Omental fat pad (tissue), 4 donors: ENCODE measurements around the gene CNOT2. TPM values are rescaled to one million over a fixed set of nuclear protein-coding genes. Genes with fewer than 3 reads are reported as not detected.

Experiments
- ATAC-seq: fragments of 150-250 bp; one replicate; pipeline ENCODE4 v1.9.1; 2016; ENCODE audit warnings: mild to moderate bottlenecking, moderate library complexity; ENCODE audit not compliant: low FRiP score
- DNase-seq: peaks from one replicate; pipeline ENCODE4 v3.0.0-alpha.2; 2019; ENCODE audit warnings: low spot score
- total RNA-seq, 4 donors: library from RNA; depleted of rRNA; stranded (reverse); fragments of >200 nt; gene quantifications; one replicate each; pipeline ENCODE4 v1.1.0, GENCODE V29; 2016
- TF ChIP-seq, protein P1 (sequence below), 3 donors: fragments of 450-650 bp; IDR thresholded peaks; one replicate each; pipeline ENCODE4 v1.5.1; 2016 to 2017; ENCODE audit warnings: antibody characterized with exemption in 3 of 3, mild to moderate bottlenecking in 3 of 3, moderate library complexity in 2 of 3

CNOT2 gene
- total RNA-seq, 4 donors from 2014 or later = 122 to 155 (median 144) TPM

GRCh38 chr12:70393787-70394499, 150.7 kb downstream of the CNOT2 start:
- ATAC-seq = peak; percentile 51
- TF ChIP-seq, protein P1, sequence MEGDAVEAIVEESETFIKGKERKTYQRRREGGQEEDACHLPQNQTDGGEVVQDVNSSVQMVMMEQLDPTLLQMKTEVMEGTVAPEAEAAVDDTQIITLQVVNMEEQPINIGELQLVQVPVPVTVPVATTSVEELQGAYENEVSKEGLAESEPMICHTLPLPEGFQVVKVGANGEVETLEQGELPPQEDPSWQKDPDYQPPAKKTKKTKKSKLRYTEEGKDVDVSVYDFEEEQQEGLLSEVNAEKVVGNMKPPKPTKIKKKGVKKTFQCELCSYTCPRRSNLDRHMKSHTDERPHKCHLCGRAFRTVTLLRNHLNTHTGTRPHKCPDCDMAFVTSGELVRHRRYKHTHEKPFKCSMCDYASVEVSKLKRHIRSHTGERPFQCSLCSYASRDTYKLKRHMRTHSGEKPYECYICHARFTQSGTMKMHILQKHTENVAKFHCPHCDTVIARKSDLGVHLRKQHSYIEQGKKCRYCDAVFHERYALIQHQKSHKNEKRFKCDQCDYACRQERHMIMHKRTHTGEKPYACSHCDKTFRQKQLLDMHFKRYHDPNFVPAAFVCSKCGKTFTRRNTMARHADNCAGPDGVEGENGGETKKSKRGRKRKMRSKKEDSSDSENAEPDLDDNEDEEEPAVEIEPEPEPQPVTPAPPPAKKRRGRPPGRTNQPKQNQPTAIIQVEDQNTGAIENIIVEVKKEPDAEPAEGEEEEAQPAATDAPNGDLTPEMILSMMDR (IDR thresholded peaks at IDR 0.05) = no peak
- no peak for DNase-seq

- TF ChIP-seq, protein P1 (IDR thresholded peaks at IDR 0.05) = no peak
- DNase-seq = no peak
- ATAC-seq = no peak
Observed at GRCh38 chr12:70398002-70398401, 154.8 kb downstream of the CNOT2 start.

DNA sequence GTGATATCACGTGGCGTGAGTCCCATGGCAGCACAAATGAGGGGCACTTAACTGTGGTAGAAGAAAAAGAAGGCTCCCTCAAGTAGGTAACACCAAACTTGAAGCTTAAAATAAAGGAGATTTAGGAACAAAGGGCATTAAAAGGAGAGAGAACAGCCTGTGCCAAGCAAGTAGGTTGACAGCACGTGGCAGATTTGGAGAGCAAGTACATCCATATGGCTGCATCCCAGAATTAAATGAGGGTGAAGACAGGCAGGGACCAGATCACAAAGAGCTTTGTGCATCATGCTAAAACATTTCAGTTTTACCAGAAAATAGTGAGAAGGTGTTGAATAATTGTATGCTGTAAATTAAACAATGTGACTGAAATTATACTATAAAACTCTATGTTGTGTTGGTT, 155.6 kb downstream of the CNOT2 start:
- TF ChIP-seq, protein P1 (IDR thresholded peaks at IDR 0.05) = no peak
- DNase-seq (no peak), ATAC-seq (no peak)

DNA sequence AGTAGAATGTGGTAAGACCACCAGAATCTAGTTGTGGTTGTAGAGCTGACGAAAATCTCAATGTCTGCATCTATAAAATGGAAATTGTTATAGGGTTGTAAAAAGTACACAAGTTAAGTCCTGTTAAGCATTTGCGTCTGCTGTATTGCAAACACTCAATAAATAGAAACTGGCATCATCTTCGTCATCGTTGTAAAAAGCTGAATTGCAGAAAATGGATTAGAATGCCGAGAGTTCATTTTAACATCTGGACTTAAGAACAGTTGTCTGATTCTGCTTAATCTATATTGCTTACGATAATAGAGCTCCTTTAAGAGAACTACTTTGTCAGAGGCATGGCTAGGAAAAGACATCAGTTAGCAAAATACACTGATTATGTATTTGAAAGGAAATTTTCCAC, 156.1 kb downstream of the CNOT2 start:
- TF ChIP-seq, protein P1 (IDR thresholded peaks at IDR 0.05) = no peak
- DNase-seq (no peak), ATAC-seq (no peak)

GRCh38 chr12:70400124-70400523, 156.9 kb downstream of the CNOT2 start:
- no peak for ATAC-seq
- TF ChIP-seq, protein P1 (IDR thresholded peaks at IDR 0.05) = no peak

DNA sequence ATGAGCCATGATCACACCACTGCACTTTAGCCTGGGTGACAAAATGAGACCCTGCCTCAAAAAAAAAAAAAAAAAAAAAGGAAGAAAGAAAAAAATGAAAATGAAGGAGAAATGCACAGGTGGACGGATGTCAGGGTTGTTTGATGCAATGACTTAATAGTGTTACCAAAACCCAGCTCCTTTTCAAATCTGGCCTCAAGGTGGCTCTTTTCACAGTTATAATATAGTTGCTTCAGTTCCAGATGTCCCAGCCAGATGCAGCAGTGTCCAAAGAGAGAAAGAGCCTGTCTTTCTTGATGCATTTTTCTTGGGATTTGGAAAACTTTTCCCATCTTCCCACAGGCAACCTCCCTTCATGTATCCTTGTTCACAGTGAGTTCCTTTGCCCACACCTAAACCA, 159.4 kb downstream of the CNOT2 start:
- TF ChIP-seq, protein P1 (IDR thresholded peaks at IDR 0.05) = no peak
- ATAC-seq = no peak
- no peak for DNase-seq

More at GRCh38 chr12:70400124-70400523, 156.9 kb downstream of the CNOT2 start:
- no peak for DNase-seq

GRCh38 chr12:70403826-70404225, 160.6 kb downstream of the CNOT2 start:
- ATAC-seq (no peak), DNase-seq (no peak)
- TF ChIP-seq, protein P1 (IDR thresholded peaks at IDR 0.05) = no peak
